ENCODE data around the gene BBIP1. TPM values are rescaled to one million over a fixed set of nuclear protein-coding genes. Genes with fewer than 3 reads are reported as not detected.

The BBIP1 gene
- total and polyA plus RNA-seq, 4 experiments from 2014 or later, result 24.4 to 46.8 (median 35.7) TPM

DNA sequence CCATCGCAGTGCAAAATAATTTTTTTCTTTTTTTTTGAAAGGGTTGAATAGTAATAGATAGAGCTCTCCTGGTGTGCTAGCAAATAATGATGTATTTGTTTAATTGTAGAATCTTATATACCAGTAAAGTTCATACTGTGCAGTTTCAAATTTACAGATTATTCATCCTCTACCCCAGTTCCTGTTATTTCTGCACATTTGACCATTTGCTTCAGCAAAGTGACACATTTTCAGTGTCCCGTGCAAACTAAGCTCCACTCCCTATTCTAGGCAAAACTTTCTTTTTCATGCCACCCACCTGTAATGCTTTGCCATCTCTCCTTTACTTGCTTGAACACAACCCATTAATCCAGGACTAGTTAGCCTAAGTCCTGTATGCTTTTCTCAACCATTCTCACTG is 43.5 kb upstream of the BBIP1 start:
- no peaks in the 10 kb centered on the region for H3K36me3 ChIP-seq (ENCODE audit: insufficient read depth, low read length)
- intact Hi-C loops (cut with micrococcal nuclease), result no loop called here
- no peak for DNase-seq
- CTCF ChIA-PET (ENCODE audit: partially characterized antibody), result no interaction called here
- peak overlapping the region in 2 of 7 donors; percentile 2 to 70 for H3K27ac Mint-ChIP-seq
- peaks cover 11 to 14% of the 10 kb centered on the region in 2 donors for H3K36me3 Mint-ChIP-seq
- H3K27me3 ChIP-seq (ENCODE audit: insufficient read depth, low read length), result no peaks in the 10 kb centered on the region
- H3K27ac ChIP-seq (ENCODE audit: low read depth, low read length), result no peak overlapping the region
- H3K9me3 Mint-ChIP-seq, result no peaks in the 10 kb centered on the region
- no peaks in the 10 kb centered on the region for H3K27me3 Mint-ChIP-seq
- peaks cover 45% of the 10 kb centered on the region for H3K4me1 ChIP-seq (ENCODE audit: insufficient read depth, low read length)
- no peak overlapping the region for H3K4me3 ChIP-seq (ENCODE audit: low read length in 2 of 2)
- POLR2A ChIA-PET (ENCODE audit: partially characterized antibody), result no interaction called here
- H3K4me3 Mint-ChIP-seq, result no peak overlapping the region
- peaks cover 41 to 69% (median 46%) of the 10 kb centered on the region in 4 donors for H3K4me1 Mint-ChIP-seq
- no peaks in the 10 kb centered on the region for H3K9me3 ChIP-seq (ENCODE audit: control insufficient read depth in 1 of 2, low read length in 2 of 2)

DNA sequence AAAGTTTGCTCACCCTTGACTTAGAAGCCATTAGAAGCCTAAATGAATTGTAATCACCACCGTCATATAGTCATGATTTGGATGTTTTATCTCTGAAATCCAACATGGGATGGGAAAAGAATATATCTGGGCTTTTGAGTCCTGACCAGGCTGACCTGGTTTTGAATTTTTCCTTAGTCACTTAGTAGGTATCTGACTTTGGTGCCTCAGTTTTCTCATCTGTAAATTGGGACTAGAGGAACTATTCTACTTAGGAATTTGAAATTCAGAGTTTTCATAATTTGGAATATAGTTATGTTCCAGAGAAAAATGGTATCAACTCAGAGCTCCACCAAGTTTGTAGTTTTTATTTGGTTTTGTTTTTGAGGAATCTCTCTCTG is 41.3 kb upstream of the BBIP1 start:
- H3K4me3 Mint-ChIP-seq, result peak overlapping the region in 1 of 8 donors; percentile 10
- H3K27me3 Mint-ChIP-seq, result no peaks in the 10 kb centered on the region
- Histone ChIP-seq H3K27ac (ENCODE audit: low read depth, low read length) (no peak overlapping the region), H3K4me1 (ENCODE audit: insufficient read depth, low read length) (peaks cover 31% of the 10 kb centered on the region), H3K36me3 (ENCODE audit: insufficient read depth, low read length) (no peaks in the 10 kb centered on the region), H3K4me3 (ENCODE audit: low read length in 2 of 2) (no peak overlapping the region), H3K9me3 (ENCODE audit: control insufficient read depth in 1 of 2, low read length in 2 of 2) (no peaks in the 10 kb centered on the region), H3K27me3 (ENCODE audit: insufficient read depth, low read length) (no peaks in the 10 kb centered on the region)
- H3K4me1 Mint-ChIP-seq, result peaks cover 38 to 72% (median 48%) of the 10 kb centered on the region in 4 donors
- no peaks in the 10 kb centered on the region for H3K9me3 Mint-ChIP-seq
- POLR2A ChIA-PET (ENCODE audit: partially characterized antibody), result no interaction called here
- no peak for DNase-seq
- H3K27ac Mint-ChIP-seq, result no peak overlapping the region
- intact Hi-C loops (cut with micrococcal nuclease), result no loop called here
- CTCF ChIA-PET (ENCODE audit: partially characterized antibody), result no interaction called here
- peaks cover 8 to 13% of the 10 kb centered on the region in 2 donors for H3K36me3 Mint-ChIP-seq

DNA sequence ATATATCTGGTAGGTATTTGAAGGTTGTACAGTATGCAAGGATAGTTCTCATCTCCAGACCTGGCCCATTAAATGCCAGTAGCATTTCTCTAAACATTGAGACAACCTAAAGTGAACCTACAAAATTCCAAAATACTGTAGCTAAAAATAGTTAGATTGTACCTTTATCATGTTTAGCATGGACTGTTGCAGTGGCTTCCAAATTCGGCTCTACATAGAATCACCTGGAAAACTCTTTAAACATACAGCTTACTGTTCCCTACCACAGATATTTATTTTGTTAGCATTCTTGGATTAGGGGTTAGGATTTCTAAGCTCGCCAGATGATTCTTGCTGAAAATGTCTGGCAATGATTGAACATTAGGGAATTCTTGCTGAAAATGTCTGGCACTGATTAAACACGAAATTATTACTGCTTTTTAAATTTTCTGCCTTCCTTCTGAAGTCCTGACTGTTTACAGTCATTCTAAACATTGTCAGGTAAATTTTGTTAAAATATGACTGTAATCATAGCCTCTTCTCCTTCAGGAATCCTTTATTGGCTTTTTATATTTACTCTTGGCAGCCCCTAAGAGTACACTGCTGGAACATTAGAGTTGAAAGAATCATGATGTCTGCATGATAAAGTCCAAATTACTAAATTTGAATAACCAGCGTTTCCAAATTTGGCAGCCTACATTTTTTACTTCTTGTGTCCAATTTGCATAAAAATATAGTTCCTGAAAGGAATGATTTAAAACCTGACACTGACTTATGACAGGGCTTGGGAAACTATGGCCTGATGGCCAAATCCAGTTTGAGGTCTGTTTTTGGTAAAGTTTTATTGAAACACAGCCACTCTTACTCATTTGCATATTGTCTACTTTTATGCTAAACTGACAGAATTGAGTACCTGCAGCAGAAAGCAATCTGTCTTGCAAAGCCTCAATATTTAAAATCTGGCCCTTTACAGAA is 40.7 kb upstream of the BBIP1 start:
- peaks cover 10 to 19% of the 10 kb centered on the region in 2 donors for H3K36me3 Mint-ChIP-seq
- ChIA-PET CTCF (ENCODE audit: partially characterized antibody) (interaction anchor here (1.1 kb wide), 1 partner anchor 48 kb away, joined by 3 read pairs; no protein-coding TSS in a partner anchor), POLR2A (ENCODE audit: partially characterized antibody) (no interaction called here)
- no peaks in the 10 kb centered on the region for H3K9me3 ChIP-seq (ENCODE audit: control insufficient read depth in 1 of 2, low read length in 2 of 2)
- H3K27me3 ChIP-seq (ENCODE audit: insufficient read depth, low read length), result no peaks in the 10 kb centered on the region
- peaks cover 25% of the 10 kb centered on the region for H3K4me1 ChIP-seq (ENCODE audit: insufficient read depth, low read length)
- no peak for DNase-seq
- peaks cover 41 to 75% (median 50%) of the 10 kb centered on the region in 4 donors for H3K4me1 Mint-ChIP-seq
- H3K27me3 Mint-ChIP-seq, result no peaks in the 10 kb centered on the region
- H3K27ac Mint-ChIP-seq, result peak overlapping the region in 1 of 7 donors; percentile 8
- no peak overlapping the region for H3K4me3 ChIP-seq (ENCODE audit: low read length in 2 of 2)
- intact Hi-C loops (cut with micrococcal nuclease), result no loop called here
- no peak overlapping the region for H3K27ac ChIP-seq (ENCODE audit: low read depth, low read length)
- no peaks in the 10 kb centered on the region for H3K36me3 ChIP-seq (ENCODE audit: insufficient read depth, low read length)
- H3K9me3 Mint-ChIP-seq, result no peaks in the 10 kb centered on the region
- peak overlapping the region in 1 of 8 donors; percentile 10 for H3K4me3 Mint-ChIP-seq

DNA sequence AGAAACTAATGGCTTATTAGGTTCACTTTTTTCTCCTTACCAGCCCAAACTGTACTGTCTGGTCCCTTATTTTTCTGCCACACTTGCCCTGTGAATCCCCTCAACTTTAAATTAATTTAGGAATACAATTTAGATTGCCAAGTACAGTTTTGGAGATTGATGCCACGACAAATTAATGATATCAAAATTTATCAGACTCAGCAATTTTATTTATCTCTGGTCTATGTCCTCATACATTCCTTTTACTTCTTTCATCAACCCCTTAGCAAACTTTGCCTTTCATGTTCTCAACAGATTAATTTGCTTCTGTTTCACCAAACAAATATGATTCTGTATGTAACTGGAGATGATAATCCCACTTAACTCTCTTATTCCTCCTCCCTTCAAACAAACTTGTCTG is 38.6 kb upstream of the BBIP1 start:
- H3K27me3 ChIP-seq (ENCODE audit: insufficient read depth, low read length), result no peaks in the 10 kb centered on the region
- POLR2A ChIA-PET (ENCODE audit: partially characterized antibody), result no interaction called here
- H3K27ac ChIP-seq (ENCODE audit: low read depth, low read length), result no peak overlapping the region
- Mint-ChIP-seq H3K27ac (no peak overlapping the region), H3K4me3 (no peak overlapping the region), H3K27me3 (no peaks in the 10 kb centered on the region), H3K4me1 (peaks cover 32 to 70% (median 45%) of the 10 kb centered on the region in 4 donors), H3K36me3 (peaks cover 12 to 24% of the 10 kb centered on the region in 2 donors), H3K9me3 (no peaks in the 10 kb centered on the region)
- intact Hi-C loops (cut with micrococcal nuclease), result no loop called here
- H3K4me1 ChIP-seq (ENCODE audit: insufficient read depth, low read length), result peaks cover 17% of the 10 kb centered on the region
- no peaks in the 10 kb centered on the region for H3K9me3 ChIP-seq (ENCODE audit: control insufficient read depth in 1 of 2, low read length in 2 of 2)
- H3K36me3 ChIP-seq (ENCODE audit: insufficient read depth, low read length), result no peaks in the 10 kb centered on the region
- CTCF ChIA-PET (ENCODE audit: partially characterized antibody), result no interaction called here
- DNase-seq, result no peak
- no peak overlapping the region for H3K4me3 ChIP-seq (ENCODE audit: low read length in 2 of 2)

DNA sequence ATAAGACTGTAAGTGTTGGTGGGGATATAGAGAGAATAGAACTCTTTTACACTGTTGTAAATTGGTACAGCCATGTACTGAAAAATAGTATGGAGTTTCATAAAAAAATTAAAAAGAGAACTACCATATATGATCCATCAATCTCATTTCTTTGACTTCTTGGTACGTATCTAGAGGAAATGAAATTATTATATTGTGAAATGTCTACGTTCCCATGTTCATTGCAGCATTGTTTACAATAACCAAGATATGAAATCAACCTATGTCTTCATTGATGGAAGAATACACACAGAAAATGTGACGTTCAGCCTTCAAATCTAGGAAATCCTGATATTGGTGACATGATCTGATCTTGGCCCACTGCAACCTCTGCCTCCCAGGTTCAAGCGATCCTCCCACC is 32.4 kb upstream of the BBIP1 start:
- H3K9me3 ChIP-seq (ENCODE audit: control insufficient read depth in 1 of 2, low read length in 2 of 2), result no peaks in the 10 kb centered on the region
- peaks cover 12% of the 10 kb centered on the region for H3K4me1 ChIP-seq (ENCODE audit: insufficient read depth, low read length)
- POLR2A ChIA-PET (ENCODE audit: partially characterized antibody), result no interaction called here
- H3K36me3 ChIP-seq (ENCODE audit: insufficient read depth, low read length), result no peaks in the 10 kb centered on the region
- no peak overlapping the region for H3K4me3 ChIP-seq (ENCODE audit: low read length in 2 of 2)
- Mint-ChIP-seq H3K36me3 (peaks cover 41 to 53% of the 10 kb centered on the region in 2 donors), H3K4me3 (no peak overlapping the region), H3K4me1 (peaks cover 21 to 49% (median 42%) of the 10 kb centered on the region in 4 donors), H3K9me3 (peaks cover 0 to 2% (median 0%) of the 10 kb centered on the region in 8 donors), H3K27ac (no peak overlapping the region), H3K27me3 (no peaks in the 10 kb centered on the region)
- no peaks in the 10 kb centered on the region for H3K27me3 ChIP-seq (ENCODE audit: insufficient read depth, low read length)
- DNase-seq, result no peak
- CTCF ChIA-PET (ENCODE audit: partially characterized antibody), result no interaction called here
- intact Hi-C loops (cut with micrococcal nuclease), result no loop called here
- H3K27ac ChIP-seq (ENCODE audit: low read depth, low read length), result no peak overlapping the region

DNA sequence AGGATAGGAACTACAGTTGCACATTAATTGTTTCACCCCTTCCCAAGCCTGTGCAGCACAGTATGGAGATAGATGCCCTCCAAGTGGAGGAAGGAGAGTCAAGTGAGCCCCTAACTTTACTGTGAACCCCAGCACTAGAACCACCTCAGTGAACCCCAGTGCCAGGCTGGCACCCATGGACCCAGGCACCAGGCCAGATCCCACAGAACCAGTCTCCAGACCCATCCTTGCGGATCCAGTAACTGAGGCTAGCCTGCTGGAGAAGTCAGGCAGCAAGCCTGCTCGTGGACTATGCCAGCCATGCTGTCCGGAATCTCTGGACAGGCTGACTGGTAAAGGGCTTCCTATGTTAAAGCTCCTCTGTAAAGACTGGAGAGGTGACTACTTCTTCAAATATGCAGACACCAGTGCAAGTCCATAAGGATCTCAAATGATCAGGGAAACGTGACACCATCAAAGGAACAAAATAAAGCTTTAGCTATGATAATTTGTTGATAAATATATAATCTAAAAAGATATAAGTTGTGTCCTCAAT is 28.1 kb upstream of the BBIP1 start:
- Mint-ChIP-seq H3K4me1 (peaks cover 34 to 50% (median 49%) of the 10 kb centered on the region in 4 donors), H3K27me3 (no peaks in the 10 kb centered on the region), H3K4me3 (no peak overlapping the region), H3K9me3 (peaks cover 0 to 9% (median 4%) of the 10 kb centered on the region in 8 donors), H3K27ac (peak overlapping the region in 1 of 7 donors; percentile 31), H3K36me3 (peaks cover 58 to 65% of the 10 kb centered on the region in 2 donors)
- H3K27ac ChIP-seq (ENCODE audit: low read depth, low read length), result no peak overlapping the region
- intact Hi-C loops (cut with micrococcal nuclease), result no loop called here
- no peaks in the 10 kb centered on the region for H3K27me3 ChIP-seq (ENCODE audit: insufficient read depth, low read length)
- H3K4me1 ChIP-seq (ENCODE audit: insufficient read depth, low read length), result peaks cover 7% of the 10 kb centered on the region
- POLR2A ChIA-PET (ENCODE audit: partially characterized antibody), result no interaction called here
- no peaks in the 10 kb centered on the region for H3K36me3 ChIP-seq (ENCODE audit: insufficient read depth, low read length)
- CTCF ChIA-PET (ENCODE audit: partially characterized antibody), result no interaction called here
- no peaks in the 10 kb centered on the region for H3K9me3 ChIP-seq (ENCODE audit: control insufficient read depth in 1 of 2, low read length in 2 of 2)
- no peak overlapping the region for H3K4me3 ChIP-seq (ENCODE audit: low read length in 2 of 2)
- no peak for DNase-seq

DNA sequence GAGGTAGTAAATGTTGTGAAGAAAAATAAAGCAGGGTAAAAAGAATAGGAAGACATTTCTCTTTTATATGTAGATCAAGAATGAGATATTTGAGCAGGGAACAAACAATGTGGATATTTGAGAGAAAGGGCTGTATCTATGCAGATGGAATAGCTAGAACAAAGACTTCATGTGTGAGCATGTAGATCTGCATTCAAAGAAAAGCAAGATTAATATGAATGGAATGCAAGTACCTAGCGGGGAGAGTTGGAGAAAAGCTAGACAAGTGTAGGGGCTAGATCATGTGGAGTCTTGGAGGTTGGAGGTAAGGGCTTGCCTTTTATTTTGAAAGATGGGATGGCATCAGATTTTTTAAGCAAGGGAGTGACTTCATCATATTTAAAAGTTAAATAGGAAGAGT is 27.5 kb upstream of the BBIP1 start:
- H3K4me1 ChIP-seq (ENCODE audit: insufficient read depth, low read length), result peaks cover 7% of the 10 kb centered on the region
- Mint-ChIP-seq H3K27me3 (no peaks in the 10 kb centered on the region), H3K4me3 (no peak overlapping the region), H3K9me3 (peaks cover 0 to 9% (median 4%) of the 10 kb centered on the region in 8 donors), H3K36me3 (peaks cover 58 to 61% of the 10 kb centered on the region in 2 donors), H3K4me1 (peaks cover 34 to 49% (median 48%) of the 10 kb centered on the region in 4 donors), H3K27ac (peak overlapping the region in 1 of 7 donors; percentile 10)
- ChIA-PET POLR2A (ENCODE audit: partially characterized antibody) (no interaction called here), CTCF (ENCODE audit: partially characterized antibody) (interaction anchor here (1.6 kb wide), 1 partner anchor 17 kb away, joined by 3 read pairs; no protein-coding TSS in a partner anchor)
- H3K4me3 ChIP-seq (ENCODE audit: low read length in 2 of 2), result no peak overlapping the region
- H3K27ac ChIP-seq (ENCODE audit: low read depth, low read length), result no peak overlapping the region
- intact Hi-C loops (cut with micrococcal nuclease), result no loop called here
- no peaks in the 10 kb centered on the region for H3K27me3 ChIP-seq (ENCODE audit: insufficient read depth, low read length)
- no peaks in the 10 kb centered on the region for H3K36me3 ChIP-seq (ENCODE audit: insufficient read depth, low read length)
- no peak for DNase-seq
- no peaks in the 10 kb centered on the region for H3K9me3 ChIP-seq (ENCODE audit: control insufficient read depth in 1 of 2, low read length in 2 of 2)

Data from CD4-positive, alpha-beta memory T cell (primary cell).